ENCODE data around the gene BOD1L1.

The BOD1L1 gene

DNA sequence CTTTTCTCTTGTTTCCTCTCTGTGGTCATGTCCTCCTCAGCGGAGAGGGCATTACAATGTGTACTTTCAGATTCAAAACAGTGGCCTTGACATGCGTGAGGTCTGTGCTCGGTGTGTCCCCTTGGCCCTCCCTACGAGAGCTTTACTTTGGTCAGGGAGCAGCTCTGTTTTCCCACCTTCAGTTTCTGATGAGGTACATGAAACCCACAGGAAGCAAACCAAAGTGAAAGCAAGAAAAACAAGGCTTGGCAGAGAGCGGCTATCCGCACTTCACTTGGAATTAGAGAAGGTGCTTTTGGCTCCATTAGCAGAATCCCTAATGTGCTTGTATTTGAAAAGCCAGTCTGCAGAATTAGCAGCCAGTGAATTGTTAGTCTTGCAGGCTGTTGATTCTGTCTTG is 19.5 kb upstream of the BOD1L1 start:
- no peaks in the 10 kb centered on the region for H3K36me3 ChIP-seq (ENCODE audit: insufficient read depth, low read length)
- H3K27ac ChIP-seq (ENCODE audit: low read depth, low read length), result no peak overlapping the region
- no peaks in the 10 kb centered on the region for H3K79me2 ChIP-seq (ENCODE audit: control insufficient read depth, insufficient read depth, low read length, unreplicated experiment)
- H2AFZ ChIP-seq (ENCODE audit: low read length, unreplicated experiment), result peak overlapping the region; percentile 6
- peaks cover 9% of the 10 kb centered on the region for H3K4me1 ChIP-seq (ENCODE audit: control insufficient read depth, insufficient read depth, low read length, unreplicated experiment)
- no peaks in the 10 kb centered on the region for H3K27me3 ChIP-seq (ENCODE audit: insufficient read depth, low read length)
- peak overlapping the region; percentile 27; the same call in 1 of the 2 replicates for H3K4me3 ChIP-seq (ENCODE audit: low read depth, low read length)

GRCh38 chr4:13645075-13645474 is 17.6 kb upstream of the BOD1L1 start:
- H3K79me2 ChIP-seq (ENCODE audit: control insufficient read depth, insufficient read depth, low read length, unreplicated experiment), result no peaks in the 10 kb centered on the region
- H2AFZ ChIP-seq (ENCODE audit: low read length, unreplicated experiment), result no peak overlapping the region
- no peaks in the 10 kb centered on the region for H3K27me3 ChIP-seq (ENCODE audit: insufficient read depth, low read length)
- H3K27ac ChIP-seq (ENCODE audit: low read depth, low read length), result no peak overlapping the region
- peaks cover 19% of the 10 kb centered on the region for H3K4me1 ChIP-seq (ENCODE audit: control insufficient read depth, insufficient read depth, low read length, unreplicated experiment)
- no peak overlapping the region for H3K4me3 ChIP-seq (ENCODE audit: low read depth, low read length)
- no peaks in the 10 kb centered on the region for H3K36me3 ChIP-seq (ENCODE audit: insufficient read depth, low read length)

- Histone ChIP-seq H2AFZ (ENCODE audit: low read length, unreplicated experiment) (no peak overlapping the region), H3K4me1 (ENCODE audit: control insufficient read depth, insufficient read depth, low read length, unreplicated experiment) (peaks cover 27% of the 10 kb centered on the region), H3K36me3 (ENCODE audit: insufficient read depth, low read length) (no peaks in the 10 kb centered on the region), H3K4me3 (ENCODE audit: low read depth, low read length) (no peak overlapping the region), H3K27me3 (ENCODE audit: insufficient read depth, low read length) (no peaks in the 10 kb centered on the region), H3K79me2 (ENCODE audit: control insufficient read depth, insufficient read depth, low read length, unreplicated experiment) (no peaks in the 10 kb centered on the region), H3K27ac (ENCODE audit: low read depth, low read length) (no peak overlapping the region)
Observed at GRCh38 chr4:13642170-13642950, 14.8 kb upstream of the BOD1L1 start.

GRCh38 chr4:13641084-13641483 is 13.6 kb upstream of the BOD1L1 start:
- Histone ChIP-seq H3K4me3 (ENCODE audit: low read depth, low read length) (no peak overlapping the region), H3K79me2 (ENCODE audit: control insufficient read depth, insufficient read depth, low read length, unreplicated experiment) (no peaks in the 10 kb centered on the region), H3K27me3 (ENCODE audit: insufficient read depth, low read length) (no peaks in the 10 kb centered on the region), H3K36me3 (ENCODE audit: insufficient read depth, low read length) (no peaks in the 10 kb centered on the region), H3K27ac (ENCODE audit: low read depth, low read length) (peak overlapping the region; percentile 78; the same call in 1 of the 2 replicates), H2AFZ (ENCODE audit: low read length, unreplicated experiment) (no peak overlapping the region), H3K4me1 (ENCODE audit: control insufficient read depth, insufficient read depth, low read length, unreplicated experiment) (peaks cover 27% of the 10 kb centered on the region)

GRCh38 chr4:13640149-13640940 is 12.8 kb upstream of the BOD1L1 start:
- H3K27ac ChIP-seq (ENCODE audit: low read depth, low read length), result peak overlapping the region; percentile 78
- H3K27me3 ChIP-seq (ENCODE audit: insufficient read depth, low read length), result no peaks in the 10 kb centered on the region
- peaks cover 27% of the 10 kb centered on the region for H3K4me1 ChIP-seq (ENCODE audit: control insufficient read depth, insufficient read depth, low read length, unreplicated experiment)
- no peak overlapping the region for H3K4me3 ChIP-seq (ENCODE audit: low read depth, low read length)
- no peaks in the 10 kb centered on the region for H3K36me3 ChIP-seq (ENCODE audit: insufficient read depth, low read length)
- H3K79me2 ChIP-seq (ENCODE audit: control insufficient read depth, insufficient read depth, low read length, unreplicated experiment), result no peaks in the 10 kb centered on the region
- H2AFZ ChIP-seq (ENCODE audit: low read length, unreplicated experiment), result no peak overlapping the region

GRCh38 chr4:13635286-13635799 is 7.8 kb upstream of the BOD1L1 start:
- no peaks in the 10 kb centered on the region for H3K27me3 ChIP-seq (ENCODE audit: insufficient read depth, low read length)
- H3K79me2 ChIP-seq (ENCODE audit: control insufficient read depth, insufficient read depth, low read length, unreplicated experiment), result no peaks in the 10 kb centered on the region
- H3K36me3 ChIP-seq (ENCODE audit: insufficient read depth, low read length), result no peaks in the 10 kb centered on the region
- no peak overlapping the region for H2AFZ ChIP-seq (ENCODE audit: low read length, unreplicated experiment)
- H3K4me1 ChIP-seq (ENCODE audit: control insufficient read depth, insufficient read depth, low read length, unreplicated experiment), result peaks cover 10% of the 10 kb centered on the region
- H3K4me3 ChIP-seq (ENCODE audit: low read depth, low read length), result no peak overlapping the region
- no peak overlapping the region for H3K27ac ChIP-seq (ENCODE audit: low read depth, low read length)

DNA sequence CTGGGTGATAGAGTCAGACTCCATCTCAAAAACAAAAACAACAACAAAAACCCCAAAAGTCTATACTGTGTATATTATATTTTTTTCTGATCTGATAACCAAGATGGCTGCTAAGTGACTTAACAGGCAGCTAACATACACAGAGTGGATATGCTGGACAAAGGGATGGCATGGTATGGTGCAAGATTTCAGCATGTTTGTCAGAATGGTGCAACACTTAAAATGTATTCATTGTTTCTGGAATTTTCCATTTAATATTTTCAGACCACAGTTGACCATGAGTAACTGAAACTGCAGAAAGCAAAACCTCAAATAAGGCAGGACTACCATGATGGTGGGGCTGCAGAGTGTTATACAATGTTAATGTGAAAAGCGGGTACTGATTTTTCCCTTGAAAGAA is 6.1 kb upstream of the BOD1L1 start:
- Histone ChIP-seq H3K27me3 (ENCODE audit: insufficient read depth, low read length) (no peaks in the 10 kb centered on the region), H3K27ac (ENCODE audit: low read depth, low read length) (no peak overlapping the region), H3K79me2 (ENCODE audit: control insufficient read depth, insufficient read depth, low read length, unreplicated experiment) (no peaks in the 10 kb centered on the region), H3K36me3 (ENCODE audit: insufficient read depth, low read length) (no peaks in the 10 kb centered on the region), H2AFZ (ENCODE audit: low read length, unreplicated experiment) (no peak overlapping the region), H3K4me1 (ENCODE audit: control insufficient read depth, insufficient read depth, low read length, unreplicated experiment) (peaks cover 2% of the 10 kb centered on the region), H3K4me3 (ENCODE audit: low read depth, low read length) (no peak overlapping the region)

DNA sequence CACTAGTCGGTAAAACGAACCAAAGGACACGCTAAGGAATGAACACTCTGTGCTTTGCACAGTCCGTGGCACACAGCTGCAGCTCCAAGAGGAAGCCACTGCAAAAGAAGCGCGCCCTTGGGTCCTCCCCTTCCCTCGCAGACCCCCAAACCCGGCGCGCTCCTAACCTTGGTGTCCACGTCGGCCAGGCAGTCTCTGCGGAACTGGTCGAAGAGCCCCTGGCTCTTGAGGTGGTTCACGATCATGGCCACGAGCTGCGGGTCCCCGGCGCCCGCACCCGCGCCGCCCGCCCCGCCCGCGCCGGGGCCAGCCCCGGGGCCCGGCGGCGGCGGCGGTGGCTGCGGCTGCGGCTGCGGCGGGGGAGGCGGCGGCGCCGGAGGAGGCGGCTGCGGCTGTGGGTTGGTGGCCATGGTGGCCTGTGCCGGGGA is 333 bp downstream of the BOD1L1 start:
- Histone ChIP-seq H3K4me1 (ENCODE audit: control insufficient read depth, insufficient read depth, low read length, unreplicated experiment) (peaks cover 20% of the 10 kb centered on the region), H2AFZ (ENCODE audit: low read length, unreplicated experiment) (peak overlapping the region; percentile 84), H3K79me2 (ENCODE audit: control insufficient read depth, insufficient read depth, low read length, unreplicated experiment) (peaks cover 48% of the 10 kb centered on the region), H3K27ac (ENCODE audit: low read depth, low read length) (peak overlapping the region; percentile 74), H3K27me3 (ENCODE audit: insufficient read depth, low read length) (no peaks in the 10 kb centered on the region), H3K4me3 (ENCODE audit: low read depth, low read length) (peak overlapping the region; percentile 100), H3K36me3 (ENCODE audit: insufficient read depth, low read length) (no peaks in the 10 kb centered on the region)

- Histone ChIP-seq H3K36me3 (ENCODE audit: insufficient read depth, low read length) (no peaks in the 10 kb centered on the region), H3K27ac (ENCODE audit: low read depth, low read length) (peak overlapping the region; percentile 46; the same call in 1 of the 2 replicates), H2AFZ (ENCODE audit: low read length, unreplicated experiment) (peak overlapping the region; percentile 84), H3K27me3 (ENCODE audit: insufficient read depth, low read length) (no peaks in the 10 kb centered on the region), H3K4me3 (ENCODE audit: low read depth, low read length) (peak overlapping the region; percentile 100), H3K79me2 (ENCODE audit: control insufficient read depth, insufficient read depth, low read length, unreplicated experiment) (peaks cover 51% of the 10 kb centered on the region), H3K4me1 (ENCODE audit: control insufficient read depth, insufficient read depth, low read length, unreplicated experiment) (peaks cover 20% of the 10 kb centered on the region)
Observed at GRCh38 chr4:13626492-13627177, 890 bp downstream of the BOD1L1 start.

- Histone ChIP-seq H3K27ac (ENCODE audit: low read depth, low read length) (no peak overlapping the region), H3K4me3 (ENCODE audit: low read depth, low read length) (no peak overlapping the region), H2AFZ (ENCODE audit: low read length, unreplicated experiment) (no peak overlapping the region), H3K27me3 (ENCODE audit: insufficient read depth, low read length) (no peaks in the 10 kb centered on the region), H3K4me1 (ENCODE audit: control insufficient read depth, insufficient read depth, low read length, unreplicated experiment) (no peaks in the 10 kb centered on the region), H3K36me3 (ENCODE audit: insufficient read depth, low read length) (peaks cover 32% of the 10 kb centered on the region), H3K79me2 (ENCODE audit: control insufficient read depth, insufficient read depth, low read length, unreplicated experiment) (peaks cover 36% of the 10 kb centered on the region)
Observed at GRCh38 chr4:13618212-13618806, 9.2 kb downstream of the BOD1L1 start.

All from ACC112 (cell line).